ENCODE data around the gene ADAT2.

ADAT2 gene

GRCh38 chr6:143396497-143397226 lies 53.8 kb downstream of the ADAT2 start:
- DNase-seq: no peak

GRCh38 chr6:143395699-143396098 lies 54.8 kb downstream of the ADAT2 start:
- no peak for DNase-seq

- no peak for DNase-seq
Observed at GRCh38 chr6:143394389-143394788, 56.1 kb downstream of the ADAT2 start.

GRCh38 chr6:143390278-143390677 lies 60.2 kb downstream of the ADAT2 start:
- DNase-seq: no peak

- DNase-seq: no peak
Observed at GRCh38 chr6:143385636-143386035, 64.9 kb downstream of the ADAT2 start.

GRCh38 chr6:143376861-143377260 lies 73.6 kb downstream of the ADAT2 start:
- DNase-seq: no peak

- DNase-seq: no peak
Observed at GRCh38 chr6:143376375-143376774, 74.1 kb downstream of the ADAT2 start.

GRCh38 chr6:143375022-143375585 lies 75.4 kb downstream of the ADAT2 start:
- DNase-seq: no peak

- no peak for DNase-seq
Observed at GRCh38 chr6:143374014-143374413, 76.5 kb downstream of the ADAT2 start.
